ENCODE results near the gene RPRML.

Gene RPRML

GRCh38 chr17:46943501-46944393 lies 35.3 kb downstream of the RPRML start:
- no peak for FAIRE-seq

- FAIRE-seq, result no peak
These were observed 35.9 kb downstream of the RPRML start for GRCh38 chr17:46943218-46943500.

DNA sequence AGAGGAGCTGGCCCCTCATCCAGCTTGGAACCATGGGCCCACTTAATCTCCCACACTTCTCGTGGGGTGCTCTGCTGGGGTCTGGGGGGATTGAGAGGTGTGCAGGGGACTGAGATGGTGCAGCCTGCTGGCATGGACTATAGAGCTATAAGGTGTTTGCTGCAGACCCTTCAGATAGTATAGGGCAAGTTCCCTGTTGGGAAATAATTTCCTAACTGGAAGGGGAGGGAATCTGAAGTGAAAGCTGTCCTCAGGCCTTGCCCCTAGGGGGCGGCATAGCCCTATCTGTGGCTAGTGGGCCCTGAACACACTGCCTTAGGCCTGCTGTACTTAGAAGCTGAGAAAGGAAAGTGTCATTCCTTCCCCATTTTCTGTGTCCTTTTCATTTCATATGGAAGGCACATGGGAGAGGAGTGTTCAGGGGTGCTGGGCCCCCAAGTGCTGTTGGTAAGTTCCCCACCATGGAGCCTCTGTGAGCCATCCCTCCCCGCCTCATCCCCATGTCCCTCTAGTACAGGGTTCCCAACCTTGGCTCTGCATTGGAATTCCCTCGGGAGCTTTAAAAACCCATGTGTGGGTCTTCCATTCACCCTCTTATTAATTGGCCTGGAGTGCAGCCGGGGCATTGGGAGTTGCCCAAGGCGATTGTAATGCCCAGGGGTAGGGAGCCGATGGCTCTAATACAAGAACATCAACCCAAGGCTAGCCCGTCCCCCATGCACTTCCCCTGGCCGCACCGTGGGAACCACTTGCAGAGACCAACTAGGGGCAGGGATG lies 36.4 kb downstream of the RPRML start:
- FAIRE-seq, result no peak

GRCh38 chr17:46940692-46941404 lies 38.2 kb downstream of the RPRML start:
- FAIRE-seq, result no peak

GRCh38 chr17:46935658-46936266 lies 43.3 kb downstream of the RPRML start:
- no peak for FAIRE-seq

GRCh38 chr17:46931596-46931995 lies 47.5 kb downstream of the RPRML start:
- no peak for FAIRE-seq

GRCh38 chr17:46930051-46930450 lies 49.0 kb downstream of the RPRML start:
- no peak for FAIRE-seq

DNA sequence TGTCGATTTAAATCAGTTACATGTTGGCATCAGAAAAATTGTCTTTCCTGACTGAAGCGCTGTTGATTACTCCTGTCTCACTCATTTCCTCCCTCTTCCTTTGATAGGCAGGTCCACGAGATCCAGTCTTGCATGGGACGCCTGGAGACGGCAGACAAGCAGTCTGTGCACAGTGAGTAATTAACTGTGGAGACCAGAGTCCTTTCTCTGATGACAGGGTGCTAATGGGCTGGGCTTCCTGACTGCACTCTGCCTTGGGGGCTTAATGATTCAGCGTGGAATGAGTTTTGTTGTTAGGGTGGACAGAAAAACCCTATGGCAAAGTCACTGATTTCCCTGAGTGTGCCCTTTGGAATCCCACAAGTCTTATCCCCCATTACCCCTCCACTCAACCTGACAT lies 49.6 kb downstream of the RPRML start:
- no peak for FAIRE-seq

DNA sequence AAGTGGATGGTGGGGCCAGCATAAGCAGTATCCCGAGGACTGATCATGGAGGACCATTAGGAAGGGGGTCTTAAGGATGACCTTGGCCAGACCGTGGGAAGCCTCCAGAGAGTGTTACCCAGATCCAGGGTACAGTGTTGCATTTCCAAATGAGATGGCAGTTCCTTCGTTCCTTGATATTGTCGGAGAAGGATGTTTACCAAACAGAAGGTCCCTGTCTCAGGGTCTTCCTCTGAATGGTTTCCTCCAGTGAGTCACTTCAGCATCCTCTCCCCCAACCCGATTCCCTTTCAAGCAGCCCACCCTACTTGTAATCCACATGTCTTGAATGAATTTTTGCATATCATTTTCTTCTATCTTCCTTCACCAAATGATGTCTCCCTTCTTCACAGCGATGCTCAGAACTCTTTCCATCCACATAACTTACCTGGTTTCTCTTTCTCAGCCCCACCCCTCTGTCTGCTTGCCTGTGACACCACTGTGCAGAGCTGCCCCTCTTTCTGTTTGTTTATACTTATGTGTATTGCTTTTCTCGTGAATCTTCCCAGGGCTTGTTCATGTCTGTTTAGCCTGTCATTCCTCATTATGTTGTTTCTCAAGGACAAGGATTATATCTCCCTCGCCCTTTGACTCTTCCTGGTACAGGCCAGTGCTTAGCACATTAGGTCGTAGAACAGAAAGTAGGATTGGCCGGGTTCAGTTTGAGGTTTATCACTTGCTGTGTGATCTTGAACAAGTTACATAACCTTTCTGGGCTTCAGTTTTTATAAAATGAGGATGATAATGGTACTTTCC lies 50.4 kb downstream of the RPRML start:
- no peak for FAIRE-seq
